CD4-positive, alpha-beta T cell (primary cell): ENCODE data around the gene IRF8. TPM values are rescaled to one million over a fixed set of nuclear protein-coding genes. Genes with fewer than 3 reads are reported as not detected.

Experiments
- ATAC-seq: fragments of 200-7000 bp; cut with Tn5 transposase; one replicate; pipeline ENCODE4 v1.10.0; 2022; ENCODE audit warnings: mild to moderate bottlenecking; ENCODE audit not compliant: poor library complexity
- CTCF ChIA-PET: fragments of 350-600 bp; sonication (Branson Sonifier 250); formaldehyde crosslinking; loops from one replicate; lab custom pipeline; 2021; ENCODE audit warnings: antibody characterized with exemption, inconsistent platforms; lab: Charles Lee
- POLR2A ChIA-PET: fragments of 350-600 bp; sonication (Branson Sonifier 250); formaldehyde crosslinking; loops from one replicate; lab custom pipeline; 2021; ENCODE audit warnings: antibody characterized with exemption, inconsistent platforms; lab: Charles Lee
- DNase-seq, 14 experiments: peaks; one replicate each; pipeline ENCODE4 v3.0.0-alpha.2; 2013 to 2020; ENCODE audit warnings: mixed read lengths in 2 of 14
- H3K27ac ChIP-seq, 2 donors: one replicate each; pipeline versions ENCODE4 v1.5.1 to v1.7.0; 2013; ENCODE audit warnings: low read length in 2 of 2, low read depth in 1 of 2, mild to moderate bottlenecking in 1 of 2
- H3K27me3 ChIP-seq, 2 experiments: 1 replicate in 1 of 2; 2 replicates in 1 of 2; pipeline versions ENCODE4 v1.6.1 to v1.7.0; 2013; ENCODE audit warnings: low read length in 2 of 2, control low read depth in 1 of 2, mild to moderate bottlenecking in 1 of 2, moderate library complexity in 1 of 2; ENCODE audit not compliant: insufficient read depth in 2 of 2, control insufficient read depth in 1 of 2
- H3K36me3 ChIP-seq: one replicate; pipeline ENCODE4 v1.6.1; 2013; ENCODE audit warnings: low read length, control low read depth; ENCODE audit not compliant: insufficient read depth
- H3K4me1 ChIP-seq: one replicate; pipeline ENCODE4 v1.6.1; 2013; ENCODE audit warnings: low read length, control low read depth; ENCODE audit not compliant: insufficient read depth
- H3K4me3 ChIP-seq: one replicate; pipeline ENCODE4 v1.5.1; 2013; ENCODE audit warnings: mild to moderate bottlenecking, low read length, moderate library complexity
- H3K9me3 ChIP-seq, 2 experiments: 1 replicate in 1 of 2; 2 replicates in 1 of 2; pipeline versions ENCODE4 v1.6.1 to v1.7.0; 2013; ENCODE audit warnings: low read length in 2 of 2, mild to moderate bottlenecking in 2 of 2, control low read depth in 1 of 2, moderate library complexity in 1 of 2; ENCODE audit not compliant: control insufficient read depth in 1 of 2, insufficient read depth in 1 of 2
- H3K27ac Mint-ChIP-seq: one replicate; pipeline ENCODE4 v1.8.0; 2020; ENCODE audit warnings: mixed read lengths
- H3K27me3 Mint-ChIP-seq: one replicate; pipeline ENCODE4 v1.8.0; 2021; ENCODE audit warnings: mixed read lengths
- H3K36me3 Mint-ChIP-seq: one replicate; pipeline ENCODE4 v1.8.0; 2021; ENCODE audit warnings: low read depth, mixed read lengths
- H3K4me1 Mint-ChIP-seq: one replicate; pipeline ENCODE4 v1.8.0; 2021; ENCODE audit warnings: low read depth, mixed read lengths
- H3K4me3 Mint-ChIP-seq: one replicate; pipeline ENCODE4 v1.8.0; 2020; ENCODE audit warnings: mild to moderate bottlenecking, mixed read lengths
- H3K9me3 Mint-ChIP-seq: one replicate; pipeline ENCODE4 v1.8.0; 2020; ENCODE audit warnings: mixed read lengths
- intact Hi-C, 2 experiments: fragments of 100-400 bp; cut with DNase I in 1 of 2; cut with micrococcal nuclease in 1 of 2; formaldehyde crosslinking; loops; one replicate each; pipeline versions ENCODE4 v1.15.1 to v1.9.0; 2023 to 2025; cut with DNase I, micrococcal nuclease
- total RNA-seq, 174 experiments: library from RNA in 2 of 174; stranded (reverse) in 2 of 174; gene quantifications; one replicate each; pipeline ENCODE4 v1.2.3 and lab custom pipeline; 2021 to 2026
- TF ChIP-seq, protein P1 (sequence below): fragments of 200-600 bp; IDR thresholded peaks from one replicate; pipeline ENCODE4 v1.8.0; 2022; ENCODE audit warnings: antibody characterized with exemption, mild to moderate bottlenecking

The IRF8 gene
- total RNA-seq, 2 experiments from 2014 or later = 11.3 to 13.2 TPM

DNA sequence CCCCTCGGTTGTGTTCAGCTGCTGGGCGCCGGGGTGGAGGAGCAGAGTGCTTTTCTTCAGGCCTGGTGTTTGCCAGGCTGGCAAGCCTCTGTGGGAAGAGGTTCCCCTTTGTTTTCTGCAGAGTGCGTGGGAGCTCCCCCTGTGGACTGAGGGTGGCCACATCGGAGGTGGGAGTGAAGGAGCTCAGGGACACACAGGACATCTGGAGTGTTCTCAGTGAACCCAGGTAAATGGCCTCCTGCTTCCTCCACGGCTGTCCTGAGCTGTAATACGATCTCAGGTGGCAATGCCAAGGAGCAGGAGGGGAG, 39.2 kb upstream of the IRF8 start:
- TF ChIP-seq, protein P1, sequence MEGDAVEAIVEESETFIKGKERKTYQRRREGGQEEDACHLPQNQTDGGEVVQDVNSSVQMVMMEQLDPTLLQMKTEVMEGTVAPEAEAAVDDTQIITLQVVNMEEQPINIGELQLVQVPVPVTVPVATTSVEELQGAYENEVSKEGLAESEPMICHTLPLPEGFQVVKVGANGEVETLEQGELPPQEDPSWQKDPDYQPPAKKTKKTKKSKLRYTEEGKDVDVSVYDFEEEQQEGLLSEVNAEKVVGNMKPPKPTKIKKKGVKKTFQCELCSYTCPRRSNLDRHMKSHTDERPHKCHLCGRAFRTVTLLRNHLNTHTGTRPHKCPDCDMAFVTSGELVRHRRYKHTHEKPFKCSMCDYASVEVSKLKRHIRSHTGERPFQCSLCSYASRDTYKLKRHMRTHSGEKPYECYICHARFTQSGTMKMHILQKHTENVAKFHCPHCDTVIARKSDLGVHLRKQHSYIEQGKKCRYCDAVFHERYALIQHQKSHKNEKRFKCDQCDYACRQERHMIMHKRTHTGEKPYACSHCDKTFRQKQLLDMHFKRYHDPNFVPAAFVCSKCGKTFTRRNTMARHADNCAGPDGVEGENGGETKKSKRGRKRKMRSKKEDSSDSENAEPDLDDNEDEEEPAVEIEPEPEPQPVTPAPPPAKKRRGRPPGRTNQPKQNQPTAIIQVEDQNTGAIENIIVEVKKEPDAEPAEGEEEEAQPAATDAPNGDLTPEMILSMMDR = no peak
- Mint-ChIP-seq H3K27me3 (no peaks in the 10 kb centered on the region), H3K4me3 (no peak overlapping the region), H3K27ac (no peak overlapping the region), H3K4me1 (no peaks in the 10 kb centered on the region), H3K36me3 (no peaks in the 10 kb centered on the region), H3K9me3 (no peaks in the 10 kb centered on the region)
- DNase-seq = no peak
- Histone ChIP-seq H3K4me1 (no peaks in the 10 kb centered on the region), H3K27me3 (no peaks in the 10 kb centered on the region), H3K36me3 (no peaks in the 10 kb centered on the region), H3K4me3 (no peak overlapping the region), H3K9me3 (no peaks in the 10 kb centered on the region), H3K27ac (no peak overlapping the region)
- intact Hi-C loops = no loop called here
- ATAC-seq = no peak
- ChIA-PET CTCF (no interaction called here), POLR2A (no interaction called here)

DNA sequence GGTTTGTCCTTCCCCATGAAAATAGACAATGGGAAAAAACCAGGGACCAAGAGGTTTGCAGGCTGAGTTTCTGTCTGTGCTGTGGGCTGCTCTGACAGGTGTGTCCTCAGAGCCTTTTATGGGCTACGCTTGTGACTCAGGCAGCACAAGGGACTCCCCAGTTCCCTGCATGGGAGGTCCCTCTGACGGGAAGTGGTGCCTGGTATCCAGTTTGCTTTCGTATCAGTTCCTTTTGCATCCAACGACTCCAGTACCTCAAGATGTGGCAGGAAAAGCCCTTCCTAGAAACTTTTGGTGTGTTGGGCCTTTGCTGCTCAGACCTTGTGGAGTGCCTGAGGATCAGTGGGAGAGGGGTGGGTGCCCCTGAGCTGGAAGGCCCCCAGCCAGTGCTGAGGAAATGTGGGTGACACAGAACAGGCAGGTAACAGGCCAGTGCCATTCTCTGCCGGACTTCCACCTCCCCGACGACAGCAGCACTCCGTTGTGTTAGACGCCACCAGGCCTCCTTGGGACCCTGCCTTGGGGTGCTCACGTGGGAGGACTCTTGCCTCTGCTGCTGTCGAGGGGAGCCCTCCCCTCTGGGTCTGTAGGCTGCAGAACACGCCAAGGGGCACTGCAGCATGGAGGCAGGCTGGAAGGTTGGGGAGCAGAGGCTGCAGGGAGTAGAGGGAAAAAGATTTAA, 38.4 kb upstream of the IRF8 start:
- H3K27me3 ChIP-seq = no peaks in the 10 kb centered on the region
- no peaks in the 10 kb centered on the region for H3K36me3 ChIP-seq
- ChIA-PET POLR2A (no interaction called here), CTCF (interaction anchor here (1.0 kb wide), 1 partner anchor 39 kb away, joined by 3 read pairs; no protein-coding TSS in a partner anchor)
- TF ChIP-seq, protein P1 = no peak
- no peak for ATAC-seq
- DNase-seq = peak in 2 of 14 experiments; percentile 43 to 51
- Mint-ChIP-seq H3K36me3 (no peaks in the 10 kb centered on the region), H3K4me3 (no peak overlapping the region), H3K9me3 (peaks cover 2% of the 10 kb centered on the region), H3K27me3 (no peaks in the 10 kb centered on the region), H3K27ac (no peak overlapping the region), H3K4me1 (no peaks in the 10 kb centered on the region)
- intact Hi-C loops = no loop called here
- no peak overlapping the region for H3K4me3 ChIP-seq
- no peak overlapping the region for H3K27ac ChIP-seq
- no peaks in the 10 kb centered on the region for H3K9me3 ChIP-seq
- H3K4me1 ChIP-seq = no peaks in the 10 kb centered on the region

DNA sequence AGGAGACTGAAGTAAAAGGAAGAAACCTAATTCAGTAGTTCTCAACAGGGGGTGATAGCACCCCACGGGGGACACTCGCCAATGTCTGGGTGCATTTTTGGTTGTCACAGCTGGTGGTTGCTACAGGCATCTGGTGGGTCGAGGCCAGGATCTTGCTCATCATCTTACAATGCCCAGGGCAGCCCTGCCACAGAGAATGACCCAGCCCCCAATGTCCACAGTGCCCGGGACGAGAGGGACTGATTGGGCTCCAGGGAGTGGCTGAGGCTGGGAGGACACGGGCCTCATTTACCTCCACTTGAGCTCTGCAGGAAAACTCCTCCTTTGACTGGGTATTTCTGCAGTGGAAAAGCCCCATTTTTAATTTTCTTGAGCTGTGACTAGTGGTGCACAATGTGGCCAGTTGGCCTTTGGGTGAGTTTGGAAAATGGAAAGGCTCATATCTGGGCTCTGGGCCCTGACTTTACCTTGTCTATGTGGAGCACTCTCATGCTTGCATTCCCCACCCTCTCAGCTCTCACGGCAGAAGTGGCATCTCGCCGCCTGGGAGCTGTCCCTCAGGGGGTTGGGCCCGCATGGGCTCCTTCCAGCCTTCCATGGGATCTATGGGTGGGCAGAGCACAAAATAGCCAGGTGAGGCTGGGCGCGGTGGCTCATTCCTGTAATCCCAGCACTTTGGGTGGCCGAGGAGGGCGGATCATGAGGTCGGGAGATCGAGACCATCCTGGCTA, 37.7 kb upstream of the IRF8 start:
- no peak overlapping the region for H3K4me3 Mint-ChIP-seq
- Histone ChIP-seq H3K27me3 (no peaks in the 10 kb centered on the region), H3K4me1 (no peaks in the 10 kb centered on the region), H3K36me3 (no peaks in the 10 kb centered on the region), H3K4me3 (no peak overlapping the region), H3K9me3 (no peaks in the 10 kb centered on the region), H3K27ac (no peak overlapping the region)
- H3K27me3 Mint-ChIP-seq = no peaks in the 10 kb centered on the region
- no peaks in the 10 kb centered on the region for H3K36me3 Mint-ChIP-seq
- H3K27ac Mint-ChIP-seq = no peak overlapping the region
- CTCF ChIA-PET = interaction anchor here (1.0 kb wide), 1 partner anchor 40 kb away, joined by 3 read pairs; no protein-coding TSS in a partner anchor
- H3K9me3 Mint-ChIP-seq = peaks cover 2% of the 10 kb centered on the region
- TF ChIP-seq, protein P1 = no peak
- POLR2A ChIA-PET = no interaction called here
- DNase-seq (no peak), ATAC-seq (no peak)
- H3K4me1 Mint-ChIP-seq = no peaks in the 10 kb centered on the region
- intact Hi-C loops = no loop called here
